Mesenteric fat pad (tissue), 1 donor: ENCODE data around the gene FBF1. TPM values are rescaled to one million over a fixed set of nuclear protein-coding genes. Genes with fewer than 3 reads are reported as not detected.

ENCODE experiments used
- DNase-seq: peaks from one replicate; pipeline ENCODE4 v3.0.0-alpha.2; 2020; ENCODE audit warnings: low spot score
- total RNA-seq: library from RNA; stranded (reverse); fragmentation: NEBNext Ultra II Directional; extraction: Animal tissue kit (Norgen Biotek cat#: 25700); gene quantifications from one replicate; pipeline ENCODE4 v1.2.1, GENCODE V29; 2021
- donor health status: DM: yes; HTN: yes; CAD: no.

FBF1 gene
- total RNA-seq, 1 donor from 2014 or later: 5.5 TPM

DNA sequence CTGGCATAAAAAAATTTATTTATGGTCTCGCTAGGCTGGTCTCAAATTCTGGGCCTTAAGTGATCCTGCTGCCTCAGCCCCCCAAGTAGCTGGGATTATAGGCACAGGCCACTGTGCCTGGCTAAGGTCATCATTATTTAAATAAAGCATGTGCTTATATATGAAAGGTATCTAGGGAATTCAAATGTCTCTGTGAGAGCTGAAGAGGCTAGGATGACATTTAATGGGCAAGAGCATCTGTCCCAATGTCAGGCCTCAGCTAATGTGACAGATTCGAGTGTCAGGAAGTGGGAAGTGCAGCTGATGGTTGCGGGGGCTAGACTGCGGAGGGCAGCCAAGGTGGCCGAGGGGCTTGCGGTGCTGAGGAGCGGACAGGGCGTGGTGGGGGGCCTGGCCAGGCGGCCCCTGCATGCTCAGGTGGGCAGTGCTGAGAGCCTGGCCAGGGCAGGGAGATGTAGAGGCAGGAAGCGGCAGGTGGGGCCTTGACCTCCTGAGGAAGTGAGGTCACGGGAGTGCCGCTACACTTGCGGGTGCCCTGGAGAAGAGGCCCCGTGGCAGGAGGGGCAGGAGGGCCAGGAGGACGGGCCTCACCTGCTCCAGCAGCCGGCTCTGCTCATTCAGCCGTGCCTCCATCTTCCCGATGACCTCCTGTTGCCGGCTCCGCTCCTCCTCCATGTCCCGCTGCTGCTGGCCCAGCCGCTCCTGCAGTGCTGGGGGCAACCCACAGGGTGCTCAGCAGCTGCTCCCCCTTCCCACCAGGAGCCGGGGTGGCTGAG is 23.5 kb downstream of the FBF1 start:
- no peak for DNase-seq

GRCh38 chr17:75915268-75915667 is 25.6 kb downstream of the FBF1 start:
- DNase-seq: no peak

DNA sequence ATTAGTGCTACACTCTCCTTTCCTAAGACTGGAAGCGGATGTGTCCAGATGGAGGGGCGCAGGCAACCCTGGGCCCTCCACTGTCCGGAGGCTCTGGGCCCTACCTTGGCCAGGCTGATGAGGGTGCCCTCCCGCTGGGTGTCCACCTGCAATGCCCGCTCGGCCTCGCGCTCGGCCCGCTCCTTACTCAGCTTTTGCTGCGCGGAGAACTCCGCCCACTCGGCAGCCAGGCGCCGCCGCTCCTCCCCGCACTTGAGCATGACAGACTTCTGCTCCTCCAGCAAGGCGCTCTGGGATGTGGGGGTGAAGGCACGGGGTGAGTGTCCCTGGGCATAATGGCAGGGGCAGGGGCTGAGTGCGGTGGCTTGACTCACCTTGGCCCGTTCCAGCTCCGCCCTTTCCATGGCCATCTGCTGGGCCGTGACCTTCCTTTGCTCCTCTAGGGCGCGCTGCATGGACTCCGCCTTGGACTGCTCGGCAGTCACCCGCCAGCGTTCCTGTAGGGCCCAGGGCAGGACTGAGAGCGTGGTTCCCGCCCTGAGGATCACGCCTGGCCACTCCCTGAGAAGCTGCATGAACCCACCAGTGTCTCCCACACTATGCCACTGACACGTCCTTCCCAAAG is 26.1 kb downstream of the FBF1 start:
- DNase-seq: no peak

DNA sequence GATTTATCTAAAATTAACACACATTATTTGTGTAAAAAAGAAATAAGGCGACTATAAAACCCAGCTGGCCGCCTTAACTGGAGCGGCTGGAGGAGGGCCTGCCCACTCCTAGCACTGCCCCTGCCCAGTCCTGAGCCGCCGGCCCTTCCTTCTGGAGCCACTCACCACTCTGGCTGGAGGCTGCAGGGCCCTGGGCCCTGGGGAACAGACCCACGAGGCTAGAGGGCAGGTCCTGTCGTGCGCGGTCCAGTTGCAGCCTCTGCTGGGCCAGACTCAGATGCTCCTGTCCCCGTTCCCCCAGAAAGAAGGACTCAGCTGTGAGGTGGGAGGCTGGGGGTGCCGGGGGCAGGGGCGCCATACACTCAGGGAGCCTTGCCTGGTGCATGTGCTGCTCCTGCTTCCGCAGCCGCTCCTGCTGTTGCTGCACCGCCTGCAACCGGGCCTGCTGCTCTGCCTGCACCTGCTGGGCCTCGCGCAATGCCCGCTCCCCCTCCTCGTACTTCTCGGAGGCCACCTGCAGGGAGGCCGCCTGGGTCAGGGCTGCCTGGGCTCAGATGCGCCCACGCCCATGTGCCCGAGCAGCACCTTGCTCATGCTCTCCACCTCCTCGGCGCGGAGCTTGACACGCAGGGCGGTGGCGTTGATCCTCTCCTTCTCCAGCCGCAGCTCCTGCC is 27.2 kb downstream of the FBF1 start:
- no peak for DNase-seq

DNA sequence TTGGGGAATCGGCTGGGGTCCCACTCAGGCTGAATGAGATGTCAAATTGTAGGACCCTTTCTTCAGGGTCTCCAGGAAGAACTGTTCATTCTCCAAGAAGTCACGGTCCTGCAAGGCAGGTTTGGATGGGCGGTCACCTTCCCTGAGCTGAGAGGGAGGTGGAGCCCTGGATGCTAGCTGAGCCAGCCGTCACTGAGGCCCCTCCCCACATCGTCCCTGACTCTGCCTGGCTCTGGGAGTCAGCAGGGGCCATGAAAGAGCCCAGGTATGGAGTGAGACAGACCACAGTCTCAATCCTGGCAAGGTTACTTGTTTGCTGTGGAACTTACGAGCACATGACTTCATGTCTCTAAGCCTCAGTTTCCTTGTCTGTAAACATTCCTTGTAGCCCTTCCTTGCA is 30.1 kb downstream of the FBF1 start:
- no peak for DNase-seq

DNA sequence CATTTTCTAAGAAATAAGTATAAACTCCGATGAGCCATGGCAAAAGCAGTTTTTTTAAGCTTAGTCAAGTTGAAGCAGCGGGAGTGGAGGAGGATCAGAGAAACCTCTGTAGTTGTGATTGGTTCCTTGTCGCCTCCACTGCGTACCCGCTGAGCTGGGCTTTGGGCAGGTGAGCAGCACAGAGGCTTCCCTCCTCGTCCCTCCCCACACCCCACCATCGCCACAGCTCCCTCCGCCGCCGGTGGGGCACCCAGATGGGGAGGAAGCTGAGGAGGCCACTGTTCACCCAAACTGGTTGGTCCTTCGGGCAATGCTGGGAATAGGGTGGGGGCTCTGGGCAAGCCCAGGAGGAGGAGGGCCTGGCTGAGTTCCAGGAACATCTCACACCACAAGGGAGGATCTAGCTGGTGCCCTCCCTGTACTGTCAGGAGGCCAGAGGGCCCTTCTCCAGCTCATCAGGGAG is 31.0 kb downstream of the FBF1 start:
- DNase-seq: no peak

- no peak for DNase-seq
These were observed 31.6 kb downstream of the FBF1 start for GRCh38 chr17:75909051-75909811.

DNA sequence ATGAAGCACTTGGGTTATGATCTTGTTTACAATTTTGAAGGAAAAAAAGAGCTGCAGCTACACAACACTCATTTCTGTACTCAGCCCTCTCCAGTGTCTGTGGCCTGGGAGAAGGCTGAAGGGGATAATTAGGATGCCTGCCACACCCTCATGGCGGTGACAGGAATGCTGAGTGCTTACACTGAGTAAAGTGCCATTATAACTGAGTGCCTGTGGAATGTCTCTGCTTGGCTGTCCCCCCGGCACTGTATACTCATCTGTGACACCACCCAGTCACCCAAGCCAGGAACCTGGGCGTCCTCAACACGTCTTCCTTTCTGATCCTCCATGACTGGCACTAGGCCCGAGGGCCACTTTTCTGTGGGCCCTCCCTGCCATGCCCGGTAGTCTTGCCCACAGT is 32.6 kb downstream of the FBF1 start:
- DNase-seq: no peak

GRCh38 chr17:75906143-75906884 is 34.5 kb downstream of the FBF1 start:
- no peak for DNase-seq

- DNase-seq: peak; percentile 97
These were observed 35.9 kb downstream of the FBF1 start, which contains the start of gene MRPL38 for GRCh38 chr17:75904749-75905521. TSS of gene MRPL38 (minus strand) at chr17:75904884. CDS start at chr17:75904875, 9 bp downstream.

DNA sequence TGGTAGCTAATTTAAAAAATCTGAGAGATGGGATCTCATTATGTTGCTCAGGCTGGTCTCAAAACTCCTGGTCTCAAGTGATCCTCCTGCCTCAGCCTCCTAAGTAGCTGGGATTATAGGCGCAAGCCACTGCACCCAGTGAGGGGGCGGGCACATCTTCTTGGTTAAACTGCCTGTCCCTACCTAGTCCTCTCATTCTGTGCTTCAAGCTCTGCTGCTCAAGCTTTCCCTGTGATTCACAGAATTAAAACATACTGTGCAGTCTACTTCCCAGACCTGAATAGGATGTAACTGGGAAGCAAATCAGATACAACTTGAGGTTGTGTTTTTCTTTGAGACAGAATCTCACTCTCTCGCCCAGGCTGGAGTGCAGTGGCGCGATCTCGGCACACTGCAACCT is 38.4 kb downstream of the FBF1 start:
- no peak for DNase-seq

- no peak for DNase-seq
These were observed 39.1 kb downstream of the FBF1 start for GRCh38 chr17:75901727-75902126.

GRCh38 chr17:75900691-75901533 is 39.9 kb downstream of the FBF1 start:
- no peak for DNase-seq

- no peak for DNase-seq
These were observed 40.9 kb downstream of the FBF1 start for GRCh38 chr17:75899767-75900468.

- no peak for DNase-seq
These were observed 41.5 kb downstream of the FBF1 start for GRCh38 chr17:75899353-75899752.

GRCh38 chr17:75898791-75899190 is 42.1 kb downstream of the FBF1 start:
- no peak for DNase-seq

DNA sequence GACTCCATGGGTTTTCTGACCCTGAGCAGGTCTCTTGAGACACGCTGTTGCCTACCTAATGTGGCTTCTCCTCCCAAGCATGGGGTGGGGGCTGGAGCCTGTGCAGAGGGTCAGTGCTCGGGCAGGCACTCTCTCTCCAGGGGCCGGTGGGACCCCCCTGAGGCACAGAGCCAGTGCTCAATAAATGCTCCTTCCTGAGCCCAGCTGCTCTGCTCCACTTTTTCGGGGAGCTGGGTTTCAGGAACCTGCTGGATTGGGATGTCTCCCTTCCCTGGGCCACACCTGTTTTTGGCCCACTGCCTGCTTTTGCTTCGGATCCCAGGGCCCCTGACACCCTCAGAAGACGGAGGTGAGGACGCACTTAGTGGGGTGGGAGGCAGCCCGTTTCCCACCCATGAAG is 42.8 kb downstream of the FBF1 start:
- no peak for DNase-seq
